Right lobe of liver (tissue), 4 donors: Measurements from ENCODE around the gene EIF4G1.

Experiments used
- POLR2A ChIP-seq: fragments of 450-650 bp; IDR thresholded peaks from one replicate; pipeline ENCODE4 v1.6.1; 2017; ENCODE audit warnings: antibody characterized with exemption, mild to moderate bottlenecking
- TF ChIP-seq, protein P1 (sequence below), 4 donors: fragments of 200-600 bp in 3 of 4; fragments of 450-650 bp in 1 of 4; IDR thresholded peaks; one replicate each; pipeline versions ENCODE4 v1.5.1 to v1.8.0; 2016 to 2022; ENCODE audit warnings: antibody characterized with exemption in 4 of 4, mild to moderate bottlenecking in 2 of 4
- donor health status: DM: no; HTN: no; CAD: no.
- donor health status: DM: no; HTN: no; CAD: no.
- donor health status: DM: no; HTN: yes; CAD: no.

- TF ChIP-seq, protein P1, sequence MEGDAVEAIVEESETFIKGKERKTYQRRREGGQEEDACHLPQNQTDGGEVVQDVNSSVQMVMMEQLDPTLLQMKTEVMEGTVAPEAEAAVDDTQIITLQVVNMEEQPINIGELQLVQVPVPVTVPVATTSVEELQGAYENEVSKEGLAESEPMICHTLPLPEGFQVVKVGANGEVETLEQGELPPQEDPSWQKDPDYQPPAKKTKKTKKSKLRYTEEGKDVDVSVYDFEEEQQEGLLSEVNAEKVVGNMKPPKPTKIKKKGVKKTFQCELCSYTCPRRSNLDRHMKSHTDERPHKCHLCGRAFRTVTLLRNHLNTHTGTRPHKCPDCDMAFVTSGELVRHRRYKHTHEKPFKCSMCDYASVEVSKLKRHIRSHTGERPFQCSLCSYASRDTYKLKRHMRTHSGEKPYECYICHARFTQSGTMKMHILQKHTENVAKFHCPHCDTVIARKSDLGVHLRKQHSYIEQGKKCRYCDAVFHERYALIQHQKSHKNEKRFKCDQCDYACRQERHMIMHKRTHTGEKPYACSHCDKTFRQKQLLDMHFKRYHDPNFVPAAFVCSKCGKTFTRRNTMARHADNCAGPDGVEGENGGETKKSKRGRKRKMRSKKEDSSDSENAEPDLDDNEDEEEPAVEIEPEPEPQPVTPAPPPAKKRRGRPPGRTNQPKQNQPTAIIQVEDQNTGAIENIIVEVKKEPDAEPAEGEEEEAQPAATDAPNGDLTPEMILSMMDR (IDR thresholded peaks at IDR 0.05) = no peak
- TF ChIP-seq POLR2A = no peak
These were observed 43.1 kb downstream of the EIF4G1 start for GRCh38 chr3:184357248-184358123.
